K562 (cell line): Measurements from ENCODE around the gene MAGIX. TPM values are rescaled to one million over a fixed set of nuclear protein-coding genes. Genes with fewer than 3 reads are reported as not detected.

ENCODE experiments used
- ADNP ChIP-seq: fragments of 200-800 bp; sonication (Bioruptor generic); IDR thresholded peaks from 2 replicates; pipeline ENCODE4 v1.6.1; 2016; ENCODE audit warnings: missing genetic modification characterization, missing compliant biosample characterization
- BRCA1 ChIP-seq, 2 experiments: fragments of 450-650 bp in 1 of 2; sonication (generic) in 1 of 2; formaldehyde crosslinking in 1 of 2; IDR thresholded peaks; 2 replicates each; pipeline versions ENCODE4 v1.5.0 to v1.6.1; 2017 to 2020; ENCODE audit warnings: mild to moderate bottlenecking in 1 of 2, missing genetic modification reagents in 1 of 2
- FOXJ3 ChIP-seq: sonication (generic); formaldehyde crosslinking; IDR thresholded peaks from 2 replicates; pipeline ENCODE4 v1.4.0; 2020; ENCODE audit warnings: mild to moderate bottlenecking, missing genetic modification reagents
- GTF3C2 ChIP-seq: IDR thresholded peaks from 3 replicates; pipeline ENCODE4 v1.6.1; 2011; ENCODE audit warnings: borderline replicate concordance, mild to moderate bottlenecking, moderate library complexity; ENCODE audit not compliant: insufficient read length; ENCODE audit errors: extremely low read depth
- ZC3H11A ChIP-seq: IDR thresholded peaks from 2 replicates; pipeline ENCODE4 v1.6.1; 2012; ENCODE audit warnings: low read depth, low read length, improper control_type of control experiment
- ZNF124 ChIP-seq: sonication (generic); formaldehyde crosslinking; IDR thresholded peaks from 2 replicates; pipeline ENCODE4 v1.8.1; 2022; ENCODE audit warnings: missing genetic modification reagents
- ZNF24 ChIP-seq: fragments of 450-650 bp; IDR thresholded peaks from 2 replicates; pipeline ENCODE4 v1.6.1; 2016
- ZNF444 ChIP-seq: fragments of 250-450 bp; sonication (Bioruptor Pico); IDR thresholded peaks from 2 replicates; pipeline ENCODE4 v1.4.0; 2020; ENCODE audit warnings: mild to moderate bottlenecking, moderate library complexity
- ZNF609 ChIP-seq: sonication (generic); formaldehyde crosslinking; IDR thresholded peaks from 2 replicates; pipeline ENCODE4 v1.8.1; 2023; ENCODE audit warnings: missing genetic modification reagents, mild to moderate bottlenecking, borderline replicate concordance
- polyA plus RNA-seq, 8 experiments: library from polyadenylated mRNA; depleted of rRNA in 4 of 8; stranded (reverse) in 5 of 8; unstranded in 3 of 8; fragments of >200 nt; fragmentation: Nextera tagmentation in 2 of 8; fragmentation: Illumina TruSeq in 1 of 8; extraction: Ambion mirVana in 2 of 8; extraction: Trizol in 1 of 8; gene quantifications; 2 replicates each; pipeline versions ENCODE4 v1.2.1 to v1.2.3, GENCODE V29; 2011 to 2014; ENCODE audit warnings: inconsistent platforms in 1 of 8, missing spikeins in 1 of 8
- total RNA-seq, 7 experiments: library from RNA; depleted of rRNA in 6 of 7; stranded (reverse); fragments of >200 nt in 6 of 7; fragmentation: Illumina TruSeq in 2 of 7; extraction: Trizol in 2 of 7; gene quantifications; 2 replicates each; pipeline versions ENCODE4 v1.2.1 to v1.2.3, GENCODE V29; 2011 to 2021; ENCODE audit warnings: low replicate concordance in 1 of 7
- TF ChIP-seq, protein P1 (sequence below): fragments of 200-800 bp; sonication (Bioruptor generic); IDR thresholded peaks from 2 replicates; pipeline ENCODE4 v1.6.1; 2017; ENCODE audit warnings: missing genetic modification characterization, missing compliant biosample characterization
- TF ChIP-seq, protein P2 (sequence below): IDR thresholded peaks from 2 replicates; pipeline ENCODE4 v1.6.1; 2016; ENCODE audit warnings: missing genetic modification characterization, missing compliant biosample characterization
- TF ChIP-seq, protein P3 (sequence below): fragments of 250-450 bp; sonication (Bioruptor Pico); IDR thresholded peaks from 2 replicates; pipeline ENCODE4 v1.9.0; 2021; ENCODE audit warnings: mild to moderate bottlenecking
- TF ChIP-seq, protein P4 (sequence below): sonication (generic); IDR thresholded peaks from 2 replicates; pipeline ENCODE4 v1.6.1; 2016

MAGIX gene
- total and polyA plus RNA-seq, 9 of the 15 experiments (the other 6 are each of a cell fraction or from before 2014, with no cell fraction given), result 0.08 to 3.5 (median 0.47) TPM

- peak; percentile 58; the same call in 1 of the 2 replicates for TF ChIP-seq ZNF24
- TF ChIP-seq ADNP, result no peak
- TF ChIP-seq ZNF609, result peak; percentile 96; the same call in 1 of the 2 replicates
- no peak for TF ChIP-seq FOXJ3 (CRISPR knock-in tag)
- no peak for TF ChIP-seq GTF3C2
- TF ChIP-seq, protein P1, sequence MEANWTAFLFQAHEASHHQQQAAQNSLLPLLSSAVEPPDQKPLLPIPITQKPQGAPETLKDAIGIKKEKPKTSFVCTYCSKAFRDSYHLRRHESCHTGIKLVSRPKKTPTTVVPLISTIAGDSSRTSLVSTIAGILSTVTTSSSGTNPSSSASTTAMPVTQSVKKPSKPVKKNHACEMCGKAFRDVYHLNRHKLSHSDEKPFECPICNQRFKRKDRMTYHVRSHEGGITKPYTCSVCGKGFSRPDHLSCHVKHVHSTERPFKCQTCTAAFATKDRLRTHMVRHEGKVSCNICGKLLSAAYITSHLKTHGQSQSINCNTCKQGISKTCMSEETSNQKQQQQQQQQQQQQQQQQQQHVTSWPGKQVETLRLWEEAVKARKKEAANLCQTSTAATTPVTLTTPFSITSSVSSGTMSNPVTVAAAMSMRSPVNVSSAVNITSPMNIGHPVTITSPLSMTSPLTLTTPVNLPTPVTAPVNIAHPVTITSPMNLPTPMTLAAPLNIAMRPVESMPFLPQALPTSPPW (CRISPR knock-in tag), result peak; percentile 97
- TF ChIP-seq, protein P2, sequence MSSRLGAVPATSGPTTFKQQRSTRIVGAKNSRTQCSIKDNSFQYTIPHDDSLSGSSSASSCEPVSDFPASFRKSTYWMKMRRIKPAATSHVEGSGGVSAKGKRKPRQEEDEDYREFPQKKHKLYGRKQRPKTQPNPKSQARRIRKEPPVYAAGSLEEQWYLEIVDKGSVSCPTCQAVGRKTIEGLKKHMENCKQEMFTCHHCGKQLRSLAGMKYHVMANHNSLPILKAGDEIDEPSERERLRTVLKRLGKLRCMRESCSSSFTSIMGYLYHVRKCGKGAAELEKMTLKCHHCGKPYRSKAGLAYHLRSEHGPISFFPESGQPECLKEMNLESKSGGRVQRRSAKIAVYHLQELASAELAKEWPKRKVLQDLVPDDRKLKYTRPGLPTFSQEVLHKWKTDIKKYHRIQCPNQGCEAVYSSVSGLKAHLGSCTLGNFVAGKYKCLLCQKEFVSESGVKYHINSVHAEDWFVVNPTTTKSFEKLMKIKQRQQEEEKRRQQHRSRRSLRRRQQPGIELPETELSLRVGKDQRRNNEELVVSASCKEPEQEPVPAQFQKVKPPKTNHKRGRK, result no peak
- TF ChIP-seq BRCA1 (IDR thresholded peaks at IDR 0.05), result no peak
- no peak for TF ChIP-seq BRCA1 (CRISPR knock-in tag; IDR thresholded peaks at IDR 0.05)
- TF ChIP-seq ZNF444 (CRISPR knock-in tag), result no peak
- no peak for TF ChIP-seq ZNF124 (CRISPR knock-in tag)
- no peak for TF ChIP-seq ZC3H11A
- TF ChIP-seq, protein P3, sequence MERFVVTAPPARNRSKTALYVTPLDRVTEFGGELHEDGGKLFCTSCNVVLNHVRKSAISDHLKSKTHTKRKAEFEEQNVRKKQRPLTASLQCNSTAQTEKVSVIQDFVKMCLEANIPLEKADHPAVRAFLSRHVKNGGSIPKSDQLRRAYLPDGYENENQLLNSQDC (CRISPR knock-in tag), result no peak
- TF ChIP-seq, protein P4, sequence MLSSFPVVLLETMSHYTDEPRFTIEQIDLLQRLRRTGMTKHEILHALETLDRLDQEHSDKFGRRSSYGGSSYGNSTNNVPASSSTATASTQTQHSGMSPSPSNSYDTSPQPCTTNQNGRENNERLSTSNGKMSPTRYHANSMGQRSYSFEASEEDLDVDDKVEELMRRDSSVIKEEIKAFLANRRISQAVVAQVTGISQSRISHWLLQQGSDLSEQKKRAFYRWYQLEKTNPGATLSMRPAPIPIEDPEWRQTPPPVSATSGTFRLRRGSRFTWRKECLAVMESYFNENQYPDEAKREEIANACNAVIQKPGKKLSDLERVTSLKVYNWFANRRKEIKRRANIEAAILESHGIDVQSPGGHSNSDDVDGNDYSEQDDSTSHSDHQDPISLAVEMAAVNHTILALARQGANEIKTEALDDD, result no peak
Measured at GRCh38 chrX:49199906-49200771, 37.6 kb downstream of the MAGIX start, which contains the start of gene SYP (continued).
